Caco-2 (cell line): Measurements from ENCODE around the gene EBF3. TPM values are rescaled to one million over a fixed set of nuclear protein-coding genes. Genes with fewer than 3 reads are reported as not detected.

Source experiments
- BruUV-seq: library from RNA; stranded (reverse); fragments of 400-500 nt; replicated peaks from 2 replicates; lab custom pipeline; 2021; lab: Mats Ljungman, UMichigan
- CTCF ChIA-PET: fragments of 300-600 bp; sonication (Branson Sonifier 250); formaldehyde crosslinking; loops from one replicate; lab custom pipeline; 2022; ENCODE audit warnings: antibody characterized with exemption; lab: Charles Lee
- POLR2A ChIA-PET: fragments of 300-600 bp; sonication (Branson Sonifier 250); formaldehyde crosslinking; loops from one replicate; lab custom pipeline; 2022; ENCODE audit warnings: antibody characterized with exemption; lab: Charles Lee
- DNase-seq, 2 experiments: peaks; one replicate each; pipeline versions ENCODE4 v3.0.0 to v3.0.0-alpha.2; 2020 to 2022
- H3K27me3 ChIP-seq: replicated peaks from 2 replicates; pipeline ENCODE4 v1.6.0; 2011; ENCODE audit warnings: low read length; ENCODE audit not compliant: control insufficient read depth, insufficient read depth
- H3K36me3 ChIP-seq: 2 replicates; pipeline ENCODE4 v1.5.1; 2011; ENCODE audit warnings: low read length; ENCODE audit not compliant: control insufficient read depth, insufficient read depth
- H3K4me1 ChIP-seq: fragments of 250-450 bp; sonication (Bioruptor Pico); 2 replicates; pipeline ENCODE4 v1.5.1; 2020; ENCODE audit warnings: mild to moderate bottlenecking
- H3K4me3 ChIP-seq: 2 replicates; pipeline ENCODE4 v1.5.1; 2011; ENCODE audit warnings: low read depth, mild to moderate bottlenecking, control low read depth, low read length
- H3K9me3 ChIP-seq: fragments of 250-450 bp; sonication (Bioruptor Pico); 2 replicates; pipeline ENCODE4 v1.5.1; 2020; ENCODE audit warnings: mild to moderate bottlenecking, moderate library complexity
- H3K27ac Mint-ChIP-seq: one replicate; pipeline ENCODE4 v1.8.0; 2022; ENCODE audit warnings: mixed read lengths; ENCODE audit not compliant: unreplicated experiment
- H3K27me3 Mint-ChIP-seq: one replicate; pipeline ENCODE4 v1.8.0; 2022; ENCODE audit warnings: mixed read lengths; ENCODE audit not compliant: insufficient read depth, unreplicated experiment
- H3K36me3 Mint-ChIP-seq: one replicate; pipeline ENCODE4 v1.8.0; 2022; ENCODE audit warnings: mild to moderate bottlenecking, mixed read lengths; ENCODE audit not compliant: insufficient read depth, unreplicated experiment
- H3K4me1 Mint-ChIP-seq: one replicate; pipeline ENCODE4 v1.8.0; 2022; ENCODE audit warnings: low read depth, mixed read lengths; ENCODE audit not compliant: unreplicated experiment
- H3K4me3 Mint-ChIP-seq: one replicate; pipeline ENCODE4 v1.8.0; 2022; ENCODE audit warnings: mild to moderate bottlenecking, moderate library complexity, mixed read lengths; ENCODE audit not compliant: unreplicated experiment
- H3K9me3 Mint-ChIP-seq: one replicate; pipeline ENCODE4 v1.8.0; 2022; ENCODE audit warnings: mixed read lengths; ENCODE audit not compliant: unreplicated experiment
- CTCF ChIP-seq, 2 experiments: fragments of 200-600 bp in 1 of 2; IDR thresholded peaks; 1 replicate in 1 of 2; 2 replicates in 1 of 2; pipeline versions ENCODE4 v1.5.1 to v1.8.0; 2011 to 2022; ENCODE audit warnings: antibody characterized with exemption in 1 of 2, control low read depth in 1 of 2, inconsistent platforms in 1 of 2, low read depth in 1 of 2, low read length in 1 of 2, mild to moderate bottlenecking in 1 of 2, moderate library complexity in 1 of 2; ENCODE audit not compliant: insufficient read depth in 1 of 2, severe bottlenecking in 1 of 2, unreplicated experiment in 1 of 2
- intact Hi-C: fragments of 100-400 bp; cut with micrococcal nuclease; formaldehyde crosslinking; loops from one replicate; pipeline ENCODE4 v1.10.0; 2022; ENCODE audit not compliant: unreplicated experiment
- total RNA-seq: library from RNA; stranded (reverse); gene quantifications from 2 replicates; pipeline ENCODE4 v1.2.3, GENCODE V29; 2022

The EBF3 gene
- total RNA-seq, 1 experiment from 2014 or later = 0.79 TPM

GRCh38 chr10:129841590-129841989 is 122.5 kb downstream of the EBF3 start:
- Mint-ChIP-seq H3K27ac (no peak overlapping the region), H3K36me3 (no peaks in the 10 kb centered on the region), H3K4me1 (no peaks in the 10 kb centered on the region), H3K4me3 (no peak overlapping the region), H3K9me3 (no peaks in the 10 kb centered on the region), H3K27me3 (peaks cover 8% of the 10 kb centered on the region)
- no TSS peak for BruUV-seq
- Histone ChIP-seq H3K9me3 (no peaks in the 10 kb centered on the region), H3K36me3 (no peaks in the 10 kb centered on the region), H3K27me3 (no peaks in the 10 kb centered on the region), H3K4me1 (no peaks in the 10 kb centered on the region), H3K4me3 (no peak overlapping the region)
- ChIA-PET CTCF (no interaction called here), POLR2A (no interaction called here)
- intact Hi-C loops = no loop called here
- DNase-seq = no peak
- no peak for TF ChIP-seq CTCF (IDR thresholded peaks at IDR 0.05; ENCODE audit: insufficient read depth in 1 of 2, low read depth in 1 of 2, low read length in 1 of 2, severe bottlenecking in 1 of 2, unreplicated experiment in 1 of 2)

- POLR2A ChIA-PET = no interaction called here
- peaks cover 6% of the 10 kb centered on the region for H3K27me3 Mint-ChIP-seq
- H3K27ac Mint-ChIP-seq = no peak overlapping the region
- intact Hi-C loops = no loop called here
- no peak for DNase-seq
- Histone ChIP-seq H3K27me3 (no peaks in the 10 kb centered on the region), H3K36me3 (no peaks in the 10 kb centered on the region), H3K4me3 (no peak overlapping the region), H3K4me1 (no peaks in the 10 kb centered on the region), H3K9me3 (no peaks in the 10 kb centered on the region)
- H3K9me3 Mint-ChIP-seq = no peaks in the 10 kb centered on the region
- H3K4me3 Mint-ChIP-seq = no peak overlapping the region
- TF ChIP-seq CTCF (IDR thresholded peaks at IDR 0.05; ENCODE audit: insufficient read depth in 1 of 2, low read depth in 1 of 2, low read length in 1 of 2, severe bottlenecking in 1 of 2, unreplicated experiment in 1 of 2) = no peak
- no peaks in the 10 kb centered on the region for H3K4me1 Mint-ChIP-seq
- CTCF ChIA-PET = no interaction called here
- no peaks in the 10 kb centered on the region for H3K36me3 Mint-ChIP-seq
- no TSS peak for BruUV-seq
Observed at GRCh38 chr10:129841071-129841470, 123.0 kb downstream of the EBF3 start.

GRCh38 chr10:129840196-129840590 is 123.9 kb downstream of the EBF3 start:
- no TSS peak for BruUV-seq
- H3K27me3 Mint-ChIP-seq = peaks cover 6% of the 10 kb centered on the region
- no peaks in the 10 kb centered on the region for H3K27me3 ChIP-seq
- TF ChIP-seq CTCF (IDR thresholded peaks at IDR 0.05; ENCODE audit: insufficient read depth in 1 of 2, low read depth in 1 of 2, low read length in 1 of 2, severe bottlenecking in 1 of 2, unreplicated experiment in 1 of 2) = no peak
- no peaks in the 10 kb centered on the region for H3K4me1 ChIP-seq
- H3K27ac Mint-ChIP-seq = no peak overlapping the region
- no peak for DNase-seq
- no peak overlapping the region for H3K4me3 ChIP-seq
- H3K9me3 ChIP-seq = no peaks in the 10 kb centered on the region
- intact Hi-C loops = no loop called here
- H3K4me1 Mint-ChIP-seq = no peaks in the 10 kb centered on the region
- no peaks in the 10 kb centered on the region for H3K36me3 Mint-ChIP-seq
- CTCF ChIA-PET = no interaction called here
- H3K4me3 Mint-ChIP-seq = no peak overlapping the region
- POLR2A ChIA-PET = no interaction called here
- no peaks in the 10 kb centered on the region for H3K36me3 ChIP-seq
- H3K9me3 Mint-ChIP-seq = no peaks in the 10 kb centered on the region
